B cell (primary cell): Measurements from ENCODE around the gene ALDH8A1. TPM values are rescaled to one million over a fixed set of nuclear protein-coding genes. Genes with fewer than 3 reads are reported as not detected.

Source experiments
- ATAC-seq: fragments of 200-7000 bp; cut with Tn5 transposase; one replicate; pipeline ENCODE4 v1.10.0; 2021; ENCODE audit warnings: low read depth, mild to moderate bottlenecking, moderate number of reproducible peaks, moderate library complexity
- CTCF ChIA-PET: fragments of 350-600 bp; sonication (Branson Sonifier 250); formaldehyde crosslinking; loops from one replicate; lab custom pipeline; 2021; ENCODE audit warnings: antibody characterized with exemption, inconsistent platforms; lab: Charles Lee
- POLR2A ChIA-PET: fragments of 350-600 bp; sonication (Branson Sonifier 250); formaldehyde crosslinking; loops from one replicate; lab custom pipeline; 2021; ENCODE audit warnings: antibody characterized with exemption; lab: Charles Lee
- DNase-seq: peaks from one replicate; pipeline ENCODE4 v3.0.0; 2013
- H2AFZ ChIP-seq: 2 replicates; pipeline ENCODE4 v1.6.1; 2012; ENCODE audit warnings: mild to moderate bottlenecking, low read depth, low read length; ENCODE audit not compliant: insufficient read depth, poor library complexity, severe bottlenecking
- H3K27ac ChIP-seq, 2 donors: 1 replicate in 1 of 2; 2 replicates in 1 of 2; pipeline ENCODE4 v1.5.1; 2012 to 2013; ENCODE audit warnings: low read length in 2 of 2, mild to moderate bottlenecking in 2 of 2, moderate library complexity in 1 of 2
- H3K27me3 ChIP-seq, 4 experiments: fragments of 200-600 bp in 1 of 4; sonication (generic) in 1 of 4; replicated peaks in 1 of 4; 1 replicate in 2 of 4; 2 replicates in 2 of 4; pipeline versions ENCODE4 v1.6.1 to v1.7.0; 2013 to 2016; ENCODE audit warnings: low read length in 3 of 4, mild to moderate bottlenecking in 2 of 4, mixed read lengths in 1 of 4, moderate library complexity in 1 of 4; ENCODE audit not compliant: insufficient read depth in 4 of 4, control insufficient read depth in 3 of 4; ENCODE audit errors: control extremely low read depth in 1 of 4
- H3K36me3 ChIP-seq, 2 experiments: replicated peaks in 1 of 2; 1 replicate in 1 of 2; 2 replicates in 1 of 2; pipeline versions ENCODE4 v1.6.1 to v1.7.1; 2013; ENCODE audit warnings: low read length in 1 of 2; ENCODE audit not compliant: insufficient read depth in 2 of 2, control insufficient read depth in 1 of 2; ENCODE audit errors: control extremely low read depth in 1 of 2, extremely low read depth in 1 of 2
- H3K4me1 ChIP-seq, 2 donors: fragments of 200-600 bp in 1 of 2; sonication (generic) in 1 of 2; 1 replicate in 1 of 2; 2 replicates in 1 of 2; pipeline versions ENCODE4 v1.5.1 to v1.6.1; 2013 to 2017; ENCODE audit warnings: low read length in 2 of 2; ENCODE audit not compliant: control insufficient read depth in 2 of 2, insufficient read depth in 2 of 2
- H3K4me2 ChIP-seq: replicated peaks from 2 replicates; pipeline ENCODE3; 2012; ENCODE audit warnings: mild to moderate bottlenecking, low read depth, low read length; ENCODE audit not compliant: poor library complexity, severe bottlenecking
- H3K4me3 ChIP-seq, 5 experiments: fragments of 200-600 bp in 1 of 5; sonication (generic) in 1 of 5; 1 replicate in 3 of 5; 2 replicates in 2 of 5; pipeline versions ENCODE4 v1.5.1 to v1.7.0; 2011 to 2016; ENCODE audit warnings: low read length in 4 of 5, mild to moderate bottlenecking in 4 of 5, low read depth in 2 of 5, control low read depth in 1 of 5, moderate library complexity in 1 of 5; ENCODE audit not compliant: insufficient read depth in 1 of 5; ENCODE audit errors: control extremely low read depth in 1 of 5, extremely low read depth in 1 of 5
- H3K79me2 ChIP-seq: fragments of 200-600 bp; sonication (generic); one replicate; pipeline ENCODE4 v1.6.0; 2016; ENCODE audit warnings: low read length; ENCODE audit not compliant: control insufficient read depth, insufficient read depth
- H3K9ac ChIP-seq: fragments of 200-600 bp; sonication (generic); 2 replicates; pipeline ENCODE4 v1.6.1; 2017; ENCODE audit warnings: mild to moderate bottlenecking, low read length, moderate library complexity
- H3K9me3 ChIP-seq, 3 donors: one replicate each; pipeline versions ENCODE4 v1.6.1 to v1.7.1; 2013; ENCODE audit warnings: low read length in 2 of 3; ENCODE audit not compliant: control insufficient read depth in 2 of 3, insufficient read depth in 1 of 3; ENCODE audit errors: control extremely low read depth in 1 of 3
- H4K20me1 ChIP-seq: 2 replicates; pipeline ENCODE4 v1.6.0; 2012; ENCODE audit warnings: mild to moderate bottlenecking, low read length; ENCODE audit not compliant: insufficient read depth, control insufficient read depth, poor library complexity, severe bottlenecking
- H3K27ac Mint-ChIP-seq: one replicate; pipeline ENCODE4 v1.8.0; 2021; ENCODE audit warnings: mixed read lengths
- H3K27me3 Mint-ChIP-seq: one replicate; pipeline ENCODE4 v1.8.0; 2021; ENCODE audit warnings: mixed read lengths
- H3K4me1 Mint-ChIP-seq: one replicate; pipeline ENCODE4 v1.8.0; 2021; ENCODE audit warnings: mixed read lengths
- H3K4me3 Mint-ChIP-seq: one replicate; pipeline ENCODE4 v1.8.0; 2021; ENCODE audit warnings: mixed read lengths
- H3K9me3 Mint-ChIP-seq: one replicate; pipeline ENCODE4 v1.8.0; 2022; ENCODE audit warnings: mixed read lengths; ENCODE audit not compliant: insufficient read depth
- CTCF ChIP-seq: fragments of 200-600 bp; IDR thresholded peaks from one replicate; pipeline ENCODE4 v1.8.0; 2022; ENCODE audit warnings: antibody characterized with exemption, mild to moderate bottlenecking
- EZH2 ChIP-seq: IDR thresholded peaks from 2 replicates; pipeline ENCODE4 v1.6.1; 2012; ENCODE audit warnings: borderline replicate concordance, low read depth, mild to moderate bottlenecking, moderate library complexity, low read length; ENCODE audit not compliant: insufficient read depth, poor library complexity, severe bottlenecking
- intact Hi-C: fragments of 100-400 bp; cut with micrococcal nuclease; formaldehyde crosslinking; loops from one replicate; pipeline ENCODE4 v1.10.0; 2022
- polyA plus RNA-seq: library from polyadenylated mRNA; depleted of rRNA; stranded (reverse); fragments of >200 nt; gene quantifications from 2 replicates; pipeline ENCODE4 v1.2.3, GENCODE V29; 2012
- total RNA-seq, 2 donors: library from RNA; stranded (reverse); fragments of 120-200 nt in 1 of 2; gene quantifications; 1 replicate in 1 of 2; 2 replicates in 1 of 2; pipeline versions ENCODE4 v1.2.3 to v1.2.4, GENCODE V29; 2013 to 2022

ALDH8A1 gene
- total and polyA plus RNA-seq, 2 donors (not counting 1 experiment from before 2014, with no cell fraction given): 0.49 to 1.1 TPM

DNA sequence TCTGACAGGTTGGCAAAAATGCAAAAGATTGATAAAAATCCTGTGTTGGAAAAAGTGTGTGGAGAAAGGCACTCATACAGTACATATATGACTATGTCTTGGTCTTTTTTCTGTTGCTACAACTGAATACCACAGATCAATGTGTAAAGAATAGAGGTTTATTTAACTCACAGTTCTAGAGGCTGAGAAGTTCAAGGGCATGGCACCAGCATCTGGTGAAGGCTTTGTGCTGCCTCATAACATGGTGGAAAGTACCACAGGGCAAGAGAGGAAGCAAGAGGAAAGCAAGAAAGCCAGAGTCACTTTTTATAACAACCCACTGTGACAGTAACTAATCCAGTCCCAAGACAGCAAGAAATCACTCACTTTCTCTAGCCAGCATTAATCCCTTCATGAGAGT, 57.5 kb downstream of the ALDH8A1 start:
- intact Hi-C loops: no loop called here
- Mint-ChIP-seq H3K9me3 (peaks cover 2% of the 10 kb centered on the region), H3K4me3 (no peak overlapping the region), H3K27me3 (peaks cover 17% of the 10 kb centered on the region), H3K27ac (no peak overlapping the region), H3K4me1 (no peaks in the 10 kb centered on the region)
- H2AFZ ChIP-seq: no peak overlapping the region
- H3K4me2 ChIP-seq: no peak overlapping the region
- H3K27ac ChIP-seq: no peak overlapping the region
- TF ChIP-seq EZH2 (no peak), CTCF (no peak)
- POLR2A ChIA-PET: no interaction called here
- DNase-seq: no peak
- H3K27me3 ChIP-seq: peaks cover 0 to 6% (median 0%) of the 10 kb centered on the region in 4 experiments
- CTCF ChIA-PET: no interaction called here
- no peaks in the 10 kb centered on the region for H4K20me1 ChIP-seq
- no peak overlapping the region for H3K4me3 ChIP-seq
- no peaks in the 10 kb centered on the region for H3K4me1 ChIP-seq
- H3K9me3 ChIP-seq: peaks cover 0 to 6% (median 0%) of the 10 kb centered on the region in 3 donors
- no peaks in the 10 kb centered on the region for H3K79me2 ChIP-seq
- H3K36me3 ChIP-seq: no peaks in the 10 kb centered on the region
- ATAC-seq: no peak
- H3K9ac ChIP-seq: no peak overlapping the region

GRCh38 chr6:134891633-134892032, 58.3 kb downstream of the ALDH8A1 start:
- Histone ChIP-seq H4K20me1 (no peaks in the 10 kb centered on the region), H3K4me2 (no peak overlapping the region), H3K27ac (no peak overlapping the region), H3K36me3 (no peaks in the 10 kb centered on the region), H3K9me3 (peaks cover 0 to 6% (median 0%) of the 10 kb centered on the region in 3 donors), H2AFZ (no peak overlapping the region), H3K4me1 (no peaks in the 10 kb centered on the region), H3K9ac (no peak overlapping the region), H3K4me3 (no peak overlapping the region), H3K79me2 (no peaks in the 10 kb centered on the region), H3K27me3 (peaks cover 0 to 6% (median 0%) of the 10 kb centered on the region in 4 experiments)
- CTCF ChIA-PET: interaction anchor here (1.1 to 1.2 kb wide), 2 partner anchors 9 to 251 kb away, joined by 3 to 4 read pairs; no protein-coding TSS in a partner anchor
- Mint-ChIP-seq H3K4me3 (no peak overlapping the region), H3K27me3 (peaks cover 21% of the 10 kb centered on the region), H3K4me1 (no peaks in the 10 kb centered on the region), H3K9me3 (peaks cover 2% of the 10 kb centered on the region), H3K27ac (no peak overlapping the region)
- no peak for DNase-seq
- POLR2A ChIA-PET: no interaction called here
- no peak for TF ChIP-seq CTCF
- no peak for TF ChIP-seq EZH2
- no peak for ATAC-seq
- intact Hi-C loops: no loop called here
